HG03066 (cell line): ENCODE measurements around the gene FAM120AOS.

Experiments used
- ATAC-seq: cut with Tn5 transposase; IDR thresholded peaks from one replicate; pipeline ENCODE4 v1.9.1; 2021; ENCODE audit warnings: low read depth; ENCODE audit not compliant: unreplicated experiment

FAM120AOS gene

DNA sequence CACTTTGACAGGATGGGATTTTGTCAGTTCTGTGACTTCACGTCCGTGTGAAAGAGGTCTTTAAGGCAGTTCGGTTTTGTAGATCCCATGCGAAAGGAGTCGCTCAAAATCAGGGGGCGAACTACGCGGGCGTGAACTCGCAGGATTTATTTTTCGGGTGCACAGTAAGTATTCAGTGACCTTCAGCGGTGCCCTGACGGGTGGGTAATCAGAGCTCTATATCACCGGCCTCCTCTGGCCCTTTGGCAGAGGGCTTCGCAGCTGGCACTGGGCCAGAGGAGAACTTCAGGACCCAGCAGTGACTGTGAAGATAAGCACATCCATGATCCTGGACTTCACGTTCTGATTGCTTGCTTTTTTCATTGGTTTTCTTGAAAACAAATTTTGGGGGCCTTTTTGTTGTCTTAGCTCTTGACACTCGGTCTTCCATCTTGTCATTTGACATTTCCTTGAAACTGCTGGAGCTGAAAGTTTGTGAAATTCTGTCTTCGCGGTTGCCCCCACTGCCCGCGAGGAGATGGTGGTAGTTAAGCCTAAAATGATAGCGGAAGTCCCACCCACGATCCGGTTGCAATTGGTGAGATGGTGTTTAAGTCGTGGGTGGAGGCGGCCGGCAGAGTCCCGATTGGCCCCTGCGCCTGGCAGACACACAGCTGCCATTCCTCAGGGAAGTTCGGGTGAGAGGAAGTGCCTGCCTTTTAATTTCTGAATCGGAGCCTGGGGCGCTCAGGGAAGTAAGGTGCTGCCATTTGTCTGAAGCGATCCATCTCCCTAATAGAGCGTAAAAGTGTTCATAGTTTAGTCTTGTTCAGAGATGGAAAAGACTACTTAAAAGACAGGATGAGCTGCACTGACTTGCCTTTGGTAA is at the start of gene FAM120AOS:
Gene FAM120AOS (minus strand): TSS at position 535 of the 868 bp plus-strand sequence. CDS start 872 bp downstream, outside the sequence.
- ATAC-seq, result peak; percentile 60

GRCh38 chr9:93501406-93501805 is 48.0 kb upstream of the FAM120AOS start:
- no peak for ATAC-seq

DNA sequence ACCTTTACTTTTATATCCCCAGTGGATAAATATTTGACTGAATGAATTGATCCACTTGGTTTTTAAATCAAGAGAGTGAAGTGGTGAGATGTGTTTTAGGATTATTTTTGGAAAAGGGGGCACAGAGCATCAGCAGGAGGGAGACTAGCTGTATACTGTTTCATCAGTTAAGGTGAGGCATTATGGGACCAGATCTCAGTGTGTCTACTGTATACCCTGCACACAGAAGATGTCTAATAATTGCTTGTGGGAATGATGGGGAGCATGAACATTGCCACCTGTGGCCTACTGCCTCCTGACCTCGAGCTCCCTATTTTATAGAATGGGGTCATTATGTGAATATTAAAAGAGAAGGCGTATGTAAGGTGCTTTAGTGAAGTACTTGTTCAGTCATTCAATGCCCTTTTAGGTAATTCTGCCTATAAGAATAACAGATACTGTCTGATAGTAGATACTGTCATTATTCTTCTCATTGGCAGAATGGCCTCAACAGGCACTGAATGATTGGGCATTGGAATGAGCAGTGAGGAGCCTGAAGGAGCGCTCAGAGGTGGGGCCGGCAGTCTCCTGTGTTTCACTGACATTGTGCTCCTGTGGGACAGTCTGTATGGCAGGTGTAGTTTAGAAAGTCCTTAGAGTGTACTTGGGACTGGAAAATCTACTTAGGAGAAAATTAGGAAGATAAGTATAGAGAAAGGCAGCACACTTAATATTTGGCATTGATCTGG is 47.4 kb upstream of the FAM120AOS start:
- ATAC-seq, result no peak

DNA sequence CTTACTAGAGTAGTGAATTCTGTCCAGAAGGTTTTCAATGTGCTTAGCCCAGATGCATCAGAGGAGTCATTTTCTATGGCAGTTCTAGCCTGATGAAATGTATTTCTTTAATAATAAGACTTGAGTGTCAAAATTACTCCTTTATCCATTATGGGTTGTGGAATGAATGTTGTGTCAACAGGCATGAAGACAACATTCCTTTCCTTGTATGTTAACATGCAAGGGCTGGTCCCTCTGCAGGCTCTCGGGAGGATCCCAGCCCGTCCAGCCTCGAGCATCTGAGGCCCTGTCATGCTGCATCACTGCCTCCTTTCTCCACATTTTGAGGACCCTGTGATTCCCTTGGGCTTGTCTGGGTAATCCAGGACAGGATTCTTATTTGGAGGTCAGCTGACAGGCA is 42.9 kb upstream of the FAM120AOS start:
- ATAC-seq, result no peak

DNA sequence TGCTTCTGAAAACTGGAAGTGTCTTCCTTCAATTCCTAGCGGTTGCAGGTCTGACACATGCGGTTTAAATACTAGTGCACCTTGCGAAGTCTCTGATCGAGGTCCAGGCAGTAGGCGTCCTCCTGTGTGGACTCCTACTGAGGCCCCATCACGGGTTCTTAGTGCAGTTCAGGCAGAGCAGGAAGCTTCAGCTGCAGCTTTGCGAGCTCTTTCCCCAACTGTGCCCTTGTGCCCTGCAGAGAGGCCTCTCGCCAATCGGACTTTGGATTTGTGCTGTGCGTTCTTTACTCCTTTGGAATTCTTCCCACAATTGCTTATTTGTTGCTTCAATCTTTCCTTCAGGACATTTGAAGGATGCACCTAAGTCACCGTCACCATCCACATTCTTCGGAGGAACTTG is 40.6 kb upstream of the FAM120AOS start:
- ATAC-seq, result no peak

DNA sequence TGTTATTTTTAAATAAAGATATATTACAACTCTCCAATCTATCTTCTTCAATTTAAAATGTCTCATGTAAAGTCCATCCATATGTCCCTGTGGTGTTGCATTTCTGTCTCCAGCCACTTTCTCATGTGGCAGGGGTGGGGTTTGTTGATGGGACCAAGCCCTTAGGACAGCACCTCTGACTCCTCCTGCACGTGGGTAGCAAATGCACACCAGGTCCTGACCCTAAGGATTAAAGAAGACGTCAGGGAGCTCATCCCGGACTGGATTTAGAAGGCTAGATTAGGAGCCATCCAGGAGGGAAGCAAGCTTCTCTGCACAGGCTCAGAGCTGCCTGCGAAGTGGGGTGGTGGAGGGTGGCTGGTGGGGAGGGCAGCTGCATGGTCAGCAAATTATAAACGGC is 38.9 kb upstream of the FAM120AOS start:
- no peak for ATAC-seq

- no peak for ATAC-seq
Observed at GRCh38 chr9:93491593-93492232, 38.3 kb upstream of the FAM120AOS start.

DNA sequence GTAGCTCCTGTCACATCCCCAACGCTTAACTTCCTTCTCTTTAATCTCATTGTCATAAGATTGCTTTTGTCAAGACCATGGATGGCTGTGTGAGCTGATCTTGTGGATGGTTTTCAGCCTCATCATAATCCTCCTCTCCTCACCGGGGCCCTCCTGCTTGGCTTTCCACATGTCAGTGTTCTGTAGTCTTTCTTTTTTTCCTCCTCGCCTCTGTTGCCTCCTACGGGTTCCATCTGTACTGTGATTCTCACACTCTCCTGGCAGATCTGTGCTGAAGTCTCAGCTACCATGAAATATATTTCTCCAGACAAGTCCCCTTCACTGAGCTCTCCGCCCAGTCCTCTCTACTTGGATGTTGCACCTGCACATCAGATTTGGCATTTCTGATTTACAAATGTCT is 34.9 kb upstream of the FAM120AOS start:
- ATAC-seq, result no peak

DNA sequence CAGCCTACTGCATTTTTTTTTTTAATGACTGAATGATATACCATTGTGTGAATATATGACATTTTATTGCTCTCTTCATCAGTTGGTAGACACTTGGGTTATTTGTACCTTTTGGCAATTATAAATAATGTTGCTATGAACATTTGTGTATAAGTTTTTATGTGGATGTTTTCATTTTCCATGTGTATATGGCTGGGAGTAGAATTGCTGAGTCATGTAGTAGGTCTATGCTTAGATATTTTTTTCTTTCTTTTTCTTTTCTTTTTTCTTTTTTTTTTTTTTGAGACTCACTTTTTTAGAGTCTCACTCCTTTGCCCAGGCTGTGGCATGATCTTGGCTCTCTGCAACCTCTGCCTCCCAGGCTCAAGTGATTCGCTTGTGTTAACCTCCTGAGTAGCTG is 32.9 kb upstream of the FAM120AOS start:
- ATAC-seq, result no peak

GRCh38 chr9:93483497-93483896 is 30.1 kb upstream of the FAM120AOS start:
- no peak for ATAC-seq

GRCh38 chr9:93480728-93481324 is 27.4 kb upstream of the FAM120AOS start:
- no peak for ATAC-seq

DNA sequence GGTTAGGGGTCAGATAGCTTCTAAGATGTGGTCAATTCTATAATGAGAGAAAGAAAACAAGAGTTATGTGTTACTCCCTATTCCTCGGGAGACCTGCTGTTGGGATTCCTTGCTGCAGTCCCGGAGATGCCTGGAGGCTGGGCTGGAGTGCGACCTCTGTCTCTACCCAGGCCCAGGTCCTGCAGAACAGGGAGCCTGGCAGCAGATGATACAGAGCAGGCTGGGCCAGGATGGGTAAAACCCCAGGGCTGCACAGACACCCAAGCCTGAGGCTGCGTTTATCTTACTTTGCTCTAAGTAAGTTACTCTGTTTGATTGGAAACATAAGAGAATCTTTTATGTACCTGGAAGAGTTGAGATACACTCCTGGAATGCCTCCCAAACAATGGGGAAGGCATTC is 26.9 kb upstream of the FAM120AOS start:
- no peak for ATAC-seq

DNA sequence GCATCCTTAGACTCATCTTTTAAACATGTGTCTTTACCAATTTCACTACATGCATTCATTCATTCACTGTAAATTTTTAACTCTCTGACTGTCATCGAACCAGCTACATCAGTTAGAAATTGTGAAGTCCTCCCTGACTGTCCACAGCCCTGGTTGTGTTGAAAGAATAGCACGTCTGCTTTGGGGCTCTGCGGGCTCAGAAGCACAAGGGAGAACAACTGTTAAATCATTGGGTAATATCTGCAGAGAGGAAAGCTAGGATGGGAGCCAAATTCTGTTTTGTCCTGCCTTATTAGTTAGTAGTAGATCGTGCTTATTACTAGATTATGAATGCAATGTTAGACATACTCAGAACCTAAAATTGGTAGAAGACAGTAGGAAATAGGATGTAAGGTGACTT is 26.3 kb upstream of the FAM120AOS start:
- ATAC-seq, result no peak

GRCh38 chr9:93477397-93477796 is 24.0 kb upstream of the FAM120AOS start:
- ATAC-seq, result no peak

DNA sequence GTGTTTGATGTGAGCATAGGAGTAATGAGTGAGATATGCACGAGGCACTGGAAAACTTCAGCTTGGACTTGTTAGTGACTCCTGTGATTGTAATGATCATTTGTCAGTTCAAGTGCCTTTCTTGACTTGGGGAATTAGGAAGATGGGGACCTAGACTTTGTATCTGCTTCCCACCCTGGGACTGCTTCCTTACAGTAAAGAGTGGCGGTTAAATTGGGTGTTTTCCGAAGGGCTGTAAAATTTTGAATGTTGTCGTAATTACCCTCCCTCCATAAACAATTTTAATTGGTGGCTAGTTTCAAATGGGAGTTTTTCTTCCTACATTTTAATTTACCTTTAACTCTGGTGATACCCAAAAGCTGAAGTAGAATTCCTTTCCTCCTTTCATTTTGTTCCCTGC is 23.5 kb upstream of the FAM120AOS start:
- ATAC-seq, result no peak

- no peak for ATAC-seq
Observed at GRCh38 chr9:93475856-93476255, 22.5 kb upstream of the FAM120AOS start.

GRCh38 chr9:93475108-93475507 is 21.7 kb upstream of the FAM120AOS start:
- ATAC-seq, result no peak

GRCh38 chr9:93473411-93473810 is 20.0 kb upstream of the FAM120AOS start:
- ATAC-seq, result no peak

- ATAC-seq, result no peak
Observed at GRCh38 chr9:93471124-93471523, 17.7 kb upstream of the FAM120AOS start.

DNA sequence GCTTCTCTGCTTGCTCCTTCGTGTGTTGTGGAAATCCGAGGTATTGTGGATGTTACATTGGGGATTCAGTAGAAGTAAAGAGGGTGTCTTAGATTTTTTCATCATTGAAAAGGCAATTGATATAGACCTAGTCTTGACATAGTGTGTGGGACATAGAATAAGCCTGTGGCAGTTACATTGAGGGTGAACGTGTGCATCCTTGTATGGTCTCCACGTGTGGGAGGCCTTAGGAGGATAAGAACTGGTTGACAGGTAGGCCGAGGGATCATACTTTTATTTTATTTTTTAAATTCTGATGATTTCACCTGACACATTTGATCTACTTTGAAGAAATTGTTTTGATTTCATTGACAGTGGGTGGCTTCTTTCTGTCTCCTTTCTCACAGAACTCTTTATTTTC is 17.0 kb upstream of the FAM120AOS start:
- ATAC-seq, result no peak
